SU-DHL-6 (cell line): ENCODE data around the gene ZNF266.

Experiments used
- H2AFZ ChIP-seq: fragments of 200-600 bp; sonication (generic); 2 replicates; pipeline ENCODE4 v1.6.1; 2014; ENCODE audit warnings: low read depth, mild to moderate bottlenecking, moderate library complexity, mixed read lengths, antibody characterized with exemption, low read length; ENCODE audit not compliant: severe bottlenecking
- H3F3A ChIP-seq: fragments of 200-600 bp; shearing (Covaris generic); 2 replicates; pipeline ENCODE4 v1.6.0; 2016; ENCODE audit warnings: antibody characterized with exemption, mild to moderate bottlenecking; ENCODE audit not compliant: insufficient read depth
- H3K27ac ChIP-seq: fragments of 200-600 bp; sonication (generic); 2 replicates; pipeline ENCODE4 v1.5.1; 2016; ENCODE audit warnings: low read depth, mild to moderate bottlenecking, low read length, moderate library complexity, mixed read lengths
- H3K27me3 ChIP-seq: fragments of 200-600 bp; sonication (generic), shearing (Covaris generic); 2 replicates; pipeline ENCODE4 v1.6.0; 2014; ENCODE audit warnings: mild to moderate bottlenecking, low read length
- H3K36me3 ChIP-seq: fragments of 200-600 bp; sonication (generic); 2 replicates; pipeline ENCODE4 v1.6.1; 2014; ENCODE audit warnings: mild to moderate bottlenecking, low read length, mixed read lengths
- H3K4me2 ChIP-seq: fragments of 300-600, 200-600 bp; shearing (Covaris generic), sonication (generic); 2 replicates; pipeline ENCODE4 v1.6.0; 2014; ENCODE audit warnings: low read length, low read depth, mild to moderate bottlenecking; ENCODE audit not compliant: poor library complexity, severe bottlenecking
- H3K4me3 ChIP-seq: fragments of 200-600 bp; sonication (generic); 2 replicates; pipeline ENCODE4 v1.5.1; 2014; ENCODE audit warnings: antibody characterized with exemption, low read length, mild to moderate bottlenecking, mixed read lengths; ENCODE audit not compliant: insufficient read depth, poor library complexity, severe bottlenecking
- H3K79me2 ChIP-seq: fragments of 200-600 bp; sonication (generic); 2 replicates; pipeline ENCODE4 v1.6.1; 2014; ENCODE audit warnings: mild to moderate bottlenecking, low read length, moderate library complexity; ENCODE audit not compliant: insufficient read depth
- H3K9ac ChIP-seq: fragments of 200-600 bp; sonication (generic); 2 replicates; pipeline ENCODE4 v1.7.0; 2014; ENCODE audit warnings: mild to moderate bottlenecking, low read length
- H3K9me2 ChIP-seq: fragments of 200-600 bp; sonication (generic); replicated peaks from 2 replicates; pipeline ENCODE4 v1.6.1; 2014; ENCODE audit warnings: low read length; ENCODE audit not compliant: insufficient read depth
- H3K9me3 ChIP-seq: fragments of 200-600 bp; sonication (generic); 2 replicates; pipeline ENCODE4 v1.6.1; 2014; ENCODE audit warnings: low read length, mixed read lengths; ENCODE audit not compliant: insufficient read depth
- H4K20me1 ChIP-seq: fragments of 200-600 bp; sonication (generic); 2 replicates; pipeline ENCODE4 v1.6.1; 2014; ENCODE audit warnings: low read depth, mild to moderate bottlenecking, antibody characterized with exemption, low read length, moderate library complexity, mixed read lengths
- EZH2phosphoT487 ChIP-seq: fragments of 200-600 bp; sonication (generic), shearing (Covaris generic); conservative IDR thresholded peaks from 2 replicates; pipeline ENCODE4 v1.6.1; 2018; ENCODE audit warnings: mild to moderate bottlenecking, antibody characterized with exemption, low read length, moderate library complexity, mixed read lengths
- TF ChIP-seq, protein P1 (sequence below): fragments of 200-600 bp; sonication (generic); IDR thresholded peaks from one replicate; pipeline ENCODE4 v1.5.1; 2017; ENCODE audit warnings: antibody characterized with exemption, mild to moderate bottlenecking, low read length, moderate library complexity; ENCODE audit not compliant: insufficient read depth, poor library complexity, severe bottlenecking

ZNF266 gene

DNA sequence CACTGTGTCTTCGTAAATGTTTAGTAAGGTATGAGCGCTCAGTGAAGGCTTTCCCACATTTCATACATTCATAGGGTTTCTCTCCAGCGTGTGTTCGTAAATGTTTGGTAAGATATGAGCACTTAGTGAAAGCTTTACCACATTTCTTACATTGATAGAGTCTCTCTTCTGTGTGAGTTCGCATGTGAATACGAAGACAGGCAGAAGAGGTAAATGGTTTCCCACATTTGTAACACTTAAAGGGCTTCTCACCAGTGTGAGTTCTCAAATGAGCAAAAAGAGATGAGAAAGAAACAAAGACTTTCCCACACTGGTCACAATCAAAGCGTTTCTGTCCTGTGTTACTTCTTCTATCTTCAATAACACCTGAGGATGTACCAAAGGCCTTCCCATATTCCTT, 31.8 kb upstream of the ZNF266 start:
- Histone ChIP-seq H3K79me2 (no peaks in the 10 kb centered on the region), H3K9me3 (peaks cover 29% of the 10 kb centered on the region; the same call in 1 of the 2 replicates), H3K9ac (no peak overlapping the region), H3K4me3 (no peak overlapping the region), H3K36me3 (no peaks in the 10 kb centered on the region), H4K20me1 (no peaks in the 10 kb centered on the region), H3F3A (no peaks in the 10 kb centered on the region), H3K4me2 (no peak overlapping the region), H2AFZ (no peak overlapping the region), H3K9me2 (no peaks in the 10 kb centered on the region), H3K27me3 (no peaks in the 10 kb centered on the region), H3K27ac (no peak overlapping the region)
- TF ChIP-seq, protein P1, sequence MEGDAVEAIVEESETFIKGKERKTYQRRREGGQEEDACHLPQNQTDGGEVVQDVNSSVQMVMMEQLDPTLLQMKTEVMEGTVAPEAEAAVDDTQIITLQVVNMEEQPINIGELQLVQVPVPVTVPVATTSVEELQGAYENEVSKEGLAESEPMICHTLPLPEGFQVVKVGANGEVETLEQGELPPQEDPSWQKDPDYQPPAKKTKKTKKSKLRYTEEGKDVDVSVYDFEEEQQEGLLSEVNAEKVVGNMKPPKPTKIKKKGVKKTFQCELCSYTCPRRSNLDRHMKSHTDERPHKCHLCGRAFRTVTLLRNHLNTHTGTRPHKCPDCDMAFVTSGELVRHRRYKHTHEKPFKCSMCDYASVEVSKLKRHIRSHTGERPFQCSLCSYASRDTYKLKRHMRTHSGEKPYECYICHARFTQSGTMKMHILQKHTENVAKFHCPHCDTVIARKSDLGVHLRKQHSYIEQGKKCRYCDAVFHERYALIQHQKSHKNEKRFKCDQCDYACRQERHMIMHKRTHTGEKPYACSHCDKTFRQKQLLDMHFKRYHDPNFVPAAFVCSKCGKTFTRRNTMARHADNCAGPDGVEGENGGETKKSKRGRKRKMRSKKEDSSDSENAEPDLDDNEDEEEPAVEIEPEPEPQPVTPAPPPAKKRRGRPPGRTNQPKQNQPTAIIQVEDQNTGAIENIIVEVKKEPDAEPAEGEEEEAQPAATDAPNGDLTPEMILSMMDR: no peak
- no peak for TF ChIP-seq EZH2phosphoT487

DNA sequence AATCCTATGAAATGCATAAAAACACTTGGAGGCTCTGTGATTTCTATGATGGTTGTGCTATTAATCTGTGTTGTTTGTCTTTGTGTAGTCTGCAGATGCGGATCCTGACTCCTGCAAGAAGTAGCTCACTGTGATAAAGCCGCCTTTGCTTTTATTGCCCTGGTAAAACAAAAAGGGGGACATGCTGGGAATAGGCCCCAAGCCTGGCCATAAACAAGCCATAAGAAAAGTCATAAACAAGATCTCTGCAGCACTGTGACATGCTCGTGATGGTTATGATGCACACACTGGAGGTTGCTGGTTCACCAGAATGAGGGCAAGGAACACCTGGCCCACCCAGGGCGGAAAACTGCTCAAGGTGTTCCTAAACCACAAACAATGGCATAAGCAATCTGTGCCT, 26.6 kb upstream of the ZNF266 start:
- Histone ChIP-seq H2AFZ (no peak overlapping the region), H3K4me2 (no peak overlapping the region), H3K79me2 (no peaks in the 10 kb centered on the region), H3F3A (no peaks in the 10 kb centered on the region), H3K9me3 (peaks cover 20% of the 10 kb centered on the region; the same call in 1 of the 2 replicates), H3K27ac (no peak overlapping the region), H3K9ac (no peak overlapping the region), H3K9me2 (no peaks in the 10 kb centered on the region), H3K27me3 (no peaks in the 10 kb centered on the region), H3K36me3 (no peaks in the 10 kb centered on the region), H3K4me3 (no peak overlapping the region), H4K20me1 (no peaks in the 10 kb centered on the region)
- no peak for TF ChIP-seq EZH2phosphoT487
- TF ChIP-seq, protein P1: no peak

DNA sequence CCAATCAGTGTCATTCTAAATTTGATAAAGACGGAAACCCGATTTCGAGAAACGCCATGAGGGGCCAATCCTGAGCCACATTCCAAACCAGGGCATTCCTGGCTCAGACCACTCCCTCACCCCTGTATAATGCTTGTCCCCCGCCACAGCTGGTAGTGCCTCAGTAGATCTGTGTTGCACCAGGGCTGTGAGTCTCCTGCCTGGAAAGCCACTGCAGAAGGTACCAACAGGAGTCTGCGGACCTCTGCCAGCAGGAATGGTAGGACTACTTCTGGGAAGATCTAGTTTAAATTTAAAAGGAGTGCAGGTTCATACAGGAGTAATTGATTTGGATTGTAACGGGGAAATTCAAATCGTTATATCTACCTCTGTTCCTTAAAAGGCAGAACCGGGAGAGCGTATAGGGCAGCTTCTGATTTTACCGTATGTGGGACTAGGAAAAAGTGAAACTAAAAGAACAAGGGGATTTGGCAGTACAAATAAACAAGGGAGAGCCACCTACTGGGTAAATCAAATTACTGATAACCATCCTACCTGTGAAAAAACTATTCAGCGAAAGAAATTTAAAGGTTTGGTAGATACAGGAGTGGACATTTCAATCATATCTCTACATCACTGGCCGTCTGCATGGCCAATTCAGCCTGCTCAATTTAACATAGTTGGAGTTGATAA, 20.8 kb upstream of the ZNF266 start:
- H4K20me1 ChIP-seq: no peaks in the 10 kb centered on the region
- H3K27ac ChIP-seq: no peak overlapping the region
- H3K9ac ChIP-seq: no peak overlapping the region
- TF ChIP-seq EZH2phosphoT487: no peak
- TF ChIP-seq, protein P1: no peak
- H3K9me3 ChIP-seq: peaks cover 14% of the 10 kb centered on the region; the same call in 1 of the 2 replicates
- H2AFZ ChIP-seq: no peak overlapping the region
- no peaks in the 10 kb centered on the region for H3F3A ChIP-seq
- H3K4me2 ChIP-seq: no peak overlapping the region
- no peaks in the 10 kb centered on the region for H3K79me2 ChIP-seq
- H3K4me3 ChIP-seq: no peak overlapping the region
- H3K27me3 ChIP-seq: no peaks in the 10 kb centered on the region
- no peaks in the 10 kb centered on the region for H3K36me3 ChIP-seq
- no peaks in the 10 kb centered on the region for H3K9me2 ChIP-seq
